GM12878 (cell line): Measurements from ENCODE around the gene TUNAR.

Source experiments
- CBX5 ChIP-seq: sonication (generic); IDR thresholded peaks from 2 replicates; pipeline ENCODE4 v1.6.1; 2016; ENCODE audit warnings: low read depth, moderate library complexity, mild to moderate bottlenecking, inconsistent platforms
- FOXM1 ChIP-seq: IDR thresholded peaks from 2 replicates; pipeline ENCODE4 v1.6.1; 2012; ENCODE audit warnings: low read depth, mild to moderate bottlenecking, inconsistent platforms, low read length, moderate library complexity
- GABPA ChIP-seq: IDR thresholded peaks from 2 replicates; pipeline ENCODE4 v1.6.1; 2014; ENCODE audit warnings: antibody characterized with exemption, low read depth, mild to moderate bottlenecking, inconsistent platforms

- TF ChIP-seq GABPA (no peak), FOXM1 (no peak), CBX5 (no peak)
Observed at GRCh38 chr14:95896498-95897135, 20.0 kb downstream of the TUNAR start.
